HepG2 (cell line): ENCODE results near the gene C3orf18. TPM values are rescaled to one million over a fixed set of nuclear protein-coding genes. Genes with fewer than 3 reads are reported as not detected.

Source experiments
- AHR ChIP-seq: IDR thresholded peaks from 2 replicates; pipeline ENCODE4 v1.6.1; 2018; ENCODE audit warnings: missing genetic modification reagents, missing compliant biosample characterization
- ATF2 ChIP-seq: sonication (generic); formaldehyde crosslinking; IDR thresholded peaks from 2 replicates; pipeline ENCODE4 v1.4.0; 2020; ENCODE audit warnings: missing genetic modification reagents
- BCL6 ChIP-seq: IDR thresholded peaks from 2 replicates; pipeline ENCODE4 v1.6.1; 2016; ENCODE audit warnings: missing genetic modification reagents, missing compliant biosample characterization
- CREB1 ChIP-seq, 2 experiments: fragments of 450-650 bp in 1 of 2; IDR thresholded peaks; 2 replicates each; pipeline ENCODE4 v1.6.1; 2016 to 2017; ENCODE audit warnings: control low read depth in 1 of 2, mild to moderate bottlenecking in 1 of 2, missing compliant biosample characterization in 1 of 2, missing genetic modification characterization in 1 of 2
- EED ChIP-seq: sonication (generic); formaldehyde crosslinking; IDR thresholded peaks from 2 replicates; pipeline ENCODE4 v1.5.0; 2020; ENCODE audit warnings: mild to moderate bottlenecking, missing genetic modification reagents
- GATA4 ChIP-seq: sonication (generic); IDR thresholded peaks from 2 replicates; pipeline ENCODE4 v1.6.1; 2016; ENCODE audit warnings: antibody characterized with exemption, low read depth, borderline replicate concordance
- GPBP1L1 ChIP-seq: sonication (generic); formaldehyde crosslinking; IDR thresholded peaks from 2 replicates; pipeline ENCODE4 v1.5.0; 2020; ENCODE audit warnings: mild to moderate bottlenecking, missing genetic modification reagents
- GPN1 ChIP-seq: sonication (generic); formaldehyde crosslinking; IDR thresholded peaks from 2 replicates; pipeline ENCODE4 v1.5.1; 2020; ENCODE audit warnings: missing genetic modification reagents, borderline replicate concordance
- HMG20A ChIP-seq: IDR thresholded peaks from 2 replicates; pipeline ENCODE4 v1.6.1; 2016; ENCODE audit warnings: borderline replicate concordance
- MEIS2 ChIP-seq: sonication (generic); formaldehyde crosslinking; IDR thresholded peaks from 2 replicates; pipeline ENCODE4 v1.9.0; 2021; ENCODE audit warnings: mild to moderate bottlenecking, missing genetic modification reagents
- MNT ChIP-seq: fragments of 450-650 bp; IDR thresholded peaks from 2 replicates; pipeline ENCODE4 v1.6.1; 2016
- MYC ChIP-seq: sonication (generic); formaldehyde crosslinking; IDR thresholded peaks from 2 replicates; pipeline ENCODE4 v1.9.0; 2021; ENCODE audit warnings: missing genetic modification reagents, borderline replicate concordance
- PHF20 ChIP-seq: sonication (generic); formaldehyde crosslinking; IDR thresholded peaks from 2 replicates; pipeline ENCODE4 v1.5.0; 2020; ENCODE audit warnings: mild to moderate bottlenecking, missing genetic modification reagents
- SETDB1 ChIP-seq: sonication (generic); formaldehyde crosslinking; IDR thresholded peaks from 2 replicates; pipeline ENCODE4 v1.5.1; 2020; ENCODE audit warnings: missing genetic modification reagents, mild to moderate bottlenecking, borderline replicate concordance
- SRSF4 ChIP-seq: fragments of 200-400 bp; formaldehyde crosslinking; IDR thresholded peaks from one replicate; pipeline ENCODE4 v1.6.1; 2018; ENCODE audit warnings: mild to moderate bottlenecking, low read depth, low read length, moderate library complexity; ENCODE audit not compliant: poor library complexity, severe bottlenecking
- ZEB1 ChIP-seq: IDR thresholded peaks from 2 replicates; pipeline ENCODE4 v1.6.1; 2012; ENCODE audit warnings: mild to moderate bottlenecking, low read depth, inconsistent platforms; ENCODE audit not compliant: insufficient replicate concordance
- ZKSCAN1 ChIP-seq: fragments of 150-350 bp; IDR thresholded peaks from 2 replicates; pipeline ENCODE4 v1.6.1; 2014; ENCODE audit warnings: low read length
- ZNF432 ChIP-seq: sonication (generic); formaldehyde crosslinking; IDR thresholded peaks from 2 replicates; pipeline ENCODE4 v1.5.0; 2020; ENCODE audit warnings: missing genetic modification reagents, mild to moderate bottlenecking, borderline replicate concordance
- ZNF543 ChIP-seq: sonication (generic); formaldehyde crosslinking; IDR thresholded peaks from 2 replicates; pipeline ENCODE4 v1.4.0; 2020; ENCODE audit warnings: mild to moderate bottlenecking, missing genetic modification reagents
- ZSCAN21 ChIP-seq: sonication (generic); formaldehyde crosslinking; IDR thresholded peaks from 2 replicates; pipeline ENCODE4 v1.8.0; 2022; ENCODE audit warnings: mild to moderate bottlenecking, missing genetic modification reagents, moderate library complexity, borderline replicate concordance
- polyA plus RNA-seq, 8 experiments: library from polyadenylated mRNA; depleted of rRNA in 3 of 8; stranded (reverse) in 7 of 8; unstranded in 1 of 8; fragments of >200 nt; fragmentation: Illumina TruSeq in 4 of 8; extraction: Trizol in 4 of 8; gene quantifications; 2 replicates each; pipeline versions ENCODE4 v1.2.1 to v1.2.3, GENCODE V29; 2011 to 2016; ENCODE audit warnings: low read depth in 4 of 8, missing spikeins in 1 of 8, mixed read lengths in 1 of 8; ENCODE audit not compliant: insufficient read depth in 1 of 8
- total RNA-seq, 5 experiments: library from RNA; depleted of rRNA; stranded (reverse); fragments of >200 nt; fragmentation: Illumina TruSeq; extraction: Trizol; gene quantifications; 2 replicates each; pipeline ENCODE4 v1.2.3, GENCODE V29; 2016; ENCODE audit warnings: low read depth in 1 of 5
- TF ChIP-seq, protein P1 (sequence below): sonication (generic); formaldehyde crosslinking; IDR thresholded peaks from 2 replicates; pipeline ENCODE4 v1.5.0; 2020; ENCODE audit warnings: missing genetic modification reagents
- TF ChIP-seq, protein P2 (sequence below): IDR thresholded peaks from 2 replicates; pipeline ENCODE4 v1.6.1; 2018; ENCODE audit warnings: missing genetic modification reagents
- TF ChIP-seq, protein P3 (sequence below): IDR thresholded peaks from 2 replicates; pipeline ENCODE4 v1.6.1; 2016; ENCODE audit warnings: mild to moderate bottlenecking, missing biosample characterization, missing genetic modification reagents

The C3orf18 gene
- total and polyA plus RNA-seq, 2 of the 13 experiments (the other 11 are each of a cell fraction or from before 2014, with no cell fraction given), result 1.6 to 4.8 TPM

- TF ChIP-seq MNT (no peak), ZNF432 (CRISPR knock-in tag) (no peak), ZNF543 (CRISPR knock-in tag) (0 out of 2 replicates have a peak, but pooled peaks have one; percentile 18), PHF20 (0 out of 2 replicates have a peak, but pooled peaks have one; percentile 21), AHR (CRISPR knock-in tag) (no peak), GATA4 (no peak), ZKSCAN1 (peak; percentile 82), CREB1 (IDR thresholded peaks at IDR 0.05) (no peak), CREB1 (CRISPR knock-in tag; IDR thresholded peaks at IDR 0.05) (no peak), MEIS2 (CRISPR knock-in tag) (no peak), HMG20A (CRISPR knock-in tag) (no peak), MYC (no peak), EED (CRISPR knock-in tag) (no peak), ZEB1 (peak; percentile 12), SRSF4 (no peak), ATF2 (0 out of 2 replicates have a peak, but pooled peaks have one; percentile 48), GPBP1L1 (CRISPR knock-in tag) (no peak), ZSCAN21 (no peak), GPN1 (CRISPR knock-in tag) (no peak), SETDB1 (CRISPR knock-in tag) (no peak), BCL6 (peak; percentile 54)
- TF ChIP-seq, protein P1, sequence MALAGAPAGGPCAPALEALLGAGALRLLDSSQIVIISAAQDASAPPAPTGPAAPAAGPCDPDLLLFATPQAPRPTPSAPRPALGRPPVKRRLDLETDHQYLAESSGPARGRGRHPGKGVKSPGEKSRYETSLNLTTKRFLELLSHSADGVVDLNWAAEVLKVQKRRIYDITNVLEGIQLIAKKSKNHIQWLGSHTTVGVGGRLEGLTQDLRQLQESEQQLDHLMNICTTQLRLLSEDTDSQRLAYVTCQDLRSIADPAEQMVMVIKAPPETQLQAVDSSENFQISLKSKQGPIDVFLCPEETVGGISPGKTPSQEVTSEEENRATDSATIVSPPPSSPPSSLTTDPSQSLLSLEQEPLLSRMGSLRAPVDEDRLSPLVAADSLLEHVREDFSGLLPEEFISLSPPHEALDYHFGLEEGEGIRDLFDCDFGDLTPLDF (CRISPR knock-in tag), result 0 out of 2 replicates have a peak, but pooled peaks have one; percentile 23
- TF ChIP-seq, protein P2, sequence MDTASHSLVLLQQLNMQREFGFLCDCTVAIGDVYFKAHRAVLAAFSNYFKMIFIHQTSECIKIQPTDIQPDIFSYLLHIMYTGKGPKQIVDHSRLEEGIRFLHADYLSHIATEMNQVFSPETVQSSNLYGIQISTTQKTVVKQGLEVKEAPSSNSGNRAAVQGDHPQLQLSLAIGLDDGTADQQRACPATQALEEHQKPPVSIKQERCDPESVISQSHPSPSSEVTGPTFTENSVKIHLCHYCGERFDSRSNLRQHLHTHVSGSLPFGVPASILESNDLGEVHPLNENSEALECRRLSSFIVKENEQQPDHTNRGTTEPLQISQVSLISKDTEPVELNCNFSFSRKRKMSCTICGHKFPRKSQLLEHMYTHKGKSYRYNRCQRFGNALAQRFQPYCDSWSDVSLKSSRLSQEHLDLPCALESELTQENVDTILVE, result 0 out of 2 replicates have a peak, but pooled peaks have one; percentile 16
- TF ChIP-seq, protein P3, sequence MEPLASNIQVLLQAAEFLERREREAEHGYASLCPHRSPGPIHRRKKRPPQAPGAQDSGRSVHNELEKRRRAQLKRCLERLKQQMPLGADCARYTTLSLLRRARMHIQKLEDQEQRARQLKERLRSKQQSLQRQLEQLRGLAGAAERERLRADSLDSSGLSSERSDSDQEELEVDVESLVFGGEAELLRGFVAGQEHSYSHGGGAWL (CRISPR knock-in tag), result no peak
Measured at GRCh38 chr3:50616003-50616769, 48.6 kb upstream of the C3orf18 start (continued).
